ENCODE measurements around the gene CREG2. TPM values are rescaled to one million over a fixed set of nuclear protein-coding genes. Genes with fewer than 3 reads are reported as not detected.

Gene CREG2
- total RNA-seq, 4 donors from 2014 or later: not detected

GRCh38 chr2:101382442-101382841 lies 4.9 kb downstream of the CREG2 start:
- intact Hi-C loops (cut with DNase I; ENCODE audit: low total_unique reads) (no loop called here), in situ Hi-C loops (cut with MboI; ENCODE audit: low sequenced_read_pairs in 4 of 4) (no loop called here)
- Histone ChIP-seq H3K36me3 (no peaks in the 10 kb centered on the region), H3K4me3 (no peak overlapping the region), H3K27me3 (peaks cover 21 to 28% (median 24%) of the 10 kb centered on the region in 3 donors), H3K27ac (no peak overlapping the region), H3K9me3 (no peaks in the 10 kb centered on the region), H3K4me1 (peaks cover 0 to 6% of the 10 kb centered on the region in 2 donors)
- TF ChIP-seq CTCF (IDR thresholded peaks at IDR 0.05 in 4 of 5, conservative IDR thresholded peaks at IDR 0.05 in 1 of 5): no peak
- no peak for TF ChIP-seq POLR2A (IDR thresholded peaks at IDR 0.05)
- ATAC-seq (no peak), DNase-seq (no peak)

- ATAC-seq: peak; percentile 52 to 64
- in situ Hi-C loops (cut with MboI; ENCODE audit: low sequenced_read_pairs in 4 of 4): no loop called here
- TF ChIP-seq CTCF (IDR thresholded peaks at IDR 0.05 in 4 of 5, conservative IDR thresholded peaks at IDR 0.05 in 1 of 5) (no peak), POLR2A (IDR thresholded peaks at IDR 0.05) (no peak)
- no peaks in the 10 kb centered on the region for H3K9me3 ChIP-seq
- no peak overlapping the region for H3K4me3 ChIP-seq
- peak; percentile 10 to 55 for DNase-seq
- intact Hi-C loops (cut with DNase I; ENCODE audit: low total_unique reads): no loop called here
- H3K27me3 ChIP-seq: peaks cover 9 to 17% (median 15%) of the 10 kb centered on the region in 3 donors
- no peaks in the 10 kb centered on the region for H3K36me3 ChIP-seq
- no peak overlapping the region for H3K27ac ChIP-seq
- H3K4me1 ChIP-seq: no peaks in the 10 kb centered on the region
Measured at GRCh38 chr2:101380376-101380775, 6.9 kb downstream of the CREG2 start.

- intact Hi-C loops (cut with DNase I; ENCODE audit: low total_unique reads) (no loop called here), in situ Hi-C loops (cut with MboI; ENCODE audit: low sequenced_read_pairs in 4 of 4) (no loop called here)
- DNase-seq (no peak), ATAC-seq (no peak)
- no peak for TF ChIP-seq POLR2A (IDR thresholded peaks at IDR 0.05)
- TF ChIP-seq CTCF (IDR thresholded peaks at IDR 0.05 in 4 of 5, conservative IDR thresholded peaks at IDR 0.05 in 1 of 5): no peak
- no peaks in the 10 kb centered on the region for H3K4me1 ChIP-seq
- H3K36me3 ChIP-seq: no peaks in the 10 kb centered on the region
- no peaks in the 10 kb centered on the region for H3K9me3 ChIP-seq
- H3K27ac ChIP-seq: no peak overlapping the region
- peaks cover 2 to 5% (median 2%) of the 10 kb centered on the region in 3 donors for H3K27me3 ChIP-seq
- no peak overlapping the region for H3K4me3 ChIP-seq
Measured at GRCh38 chr2:101379091-101379490, 8.2 kb downstream of the CREG2 start.

GRCh38 chr2:101375653-101376052 lies 11.7 kb downstream of the CREG2 start:
- no peaks in the 10 kb centered on the region for H3K9me3 ChIP-seq
- H3K36me3 ChIP-seq: no peaks in the 10 kb centered on the region
- in situ Hi-C loops (cut with MboI; ENCODE audit: low sequenced_read_pairs in 4 of 4) (no loop called here), intact Hi-C loops (cut with DNase I; ENCODE audit: low total_unique reads) (no loop called here)
- H3K4me3 ChIP-seq: no peak overlapping the region
- TF ChIP-seq CTCF (IDR thresholded peaks at IDR 0.05 in 4 of 5, conservative IDR thresholded peaks at IDR 0.05 in 1 of 5) (no peak), POLR2A (IDR thresholded peaks at IDR 0.05) (no peak)
- DNase-seq: no peak
- H3K27me3 ChIP-seq: no peaks in the 10 kb centered on the region
- no peak for ATAC-seq
- H3K4me1 ChIP-seq: no peaks in the 10 kb centered on the region
- no peak overlapping the region for H3K27ac ChIP-seq

Data from gastrocnemius medialis (tissue), 4 donors.